ENCODE data around the gene BEND7. TPM values are rescaled to one million over a fixed set of nuclear protein-coding genes. Genes with fewer than 3 reads are reported as not detected.

Gene BEND7
- total RNA-seq, 2 experiments from 2014 or later = not detected

DNA sequence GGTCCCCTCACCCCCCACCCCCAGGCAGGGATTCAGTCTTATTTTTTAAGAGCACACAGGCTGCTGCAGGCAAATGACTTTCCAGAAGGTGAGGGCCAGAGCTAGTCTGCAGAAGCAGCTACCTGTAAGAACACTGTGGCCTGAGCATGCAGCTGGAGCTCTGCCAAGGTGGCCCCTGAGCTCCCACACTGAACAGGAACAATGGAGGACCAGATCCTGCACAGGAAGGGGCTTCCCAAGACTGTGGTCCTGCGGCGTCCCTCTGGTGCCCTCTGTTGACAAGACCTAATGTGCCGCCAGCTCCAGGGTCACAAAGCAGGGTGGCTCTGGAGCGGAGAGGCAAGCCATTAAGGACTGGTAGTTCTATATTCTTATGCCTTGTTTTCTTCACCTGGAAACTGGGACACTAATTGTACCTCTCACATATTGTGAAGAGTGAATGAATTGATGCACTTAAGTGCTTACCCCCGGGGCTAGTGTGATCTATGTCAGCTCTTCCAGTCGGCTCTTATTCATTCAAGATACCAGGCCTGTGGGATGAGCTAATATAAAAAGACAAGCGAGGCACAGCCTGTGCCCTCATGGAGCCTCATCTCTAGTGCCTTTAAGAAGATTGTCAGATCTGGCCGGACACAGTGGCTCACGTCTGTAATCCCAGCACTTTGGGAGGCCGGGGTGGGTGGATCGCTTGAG is 8.0 kb upstream of the BEND7 start:
- ChIA-PET CTCF (interaction anchor here (1.5 kb wide), 1 partner anchor 164 kb away, joined by 5 read pairs; no protein-coding TSS in a partner anchor), POLR2A (no interaction called here)
- no peak overlapping the region for H3K4me3 Mint-ChIP-seq
- H3K27ac Mint-ChIP-seq = no peak overlapping the region
- no peaks in the 10 kb centered on the region for H3K4me1 Mint-ChIP-seq
- H3K27me3 Mint-ChIP-seq = peaks cover 30% of the 10 kb centered on the region
- no peaks in the 10 kb centered on the region for H3K9me3 Mint-ChIP-seq
- no peak for DNase-seq
- no peaks in the 10 kb centered on the region for H3K36me3 Mint-ChIP-seq (ENCODE audit: low read depth)

GRCh38 chr10:13535346-13535745 is 6.5 kb upstream of the BEND7 start:
- Mint-ChIP-seq H3K36me3 (ENCODE audit: low read depth) (no peaks in the 10 kb centered on the region), H3K9me3 (no peaks in the 10 kb centered on the region), H3K4me3 (no peak overlapping the region), H3K27me3 (peaks cover 32% of the 10 kb centered on the region), H3K4me1 (no peaks in the 10 kb centered on the region), H3K27ac (no peak overlapping the region)
- ChIA-PET CTCF (no interaction called here), POLR2A (no interaction called here)
- DNase-seq = no peak

DNA sequence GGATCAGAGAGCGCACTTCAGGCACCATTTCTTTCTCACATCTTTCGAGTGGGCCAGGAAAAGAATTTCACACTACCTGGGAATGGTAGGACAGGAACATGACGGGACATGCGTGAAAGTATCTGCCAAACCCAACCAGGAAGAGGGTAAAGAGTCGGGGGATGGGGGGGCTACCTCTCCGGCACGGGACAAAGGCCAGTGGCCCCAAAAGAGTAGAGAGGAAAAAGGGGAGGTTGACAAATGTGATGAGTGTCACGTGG is 830 bp upstream of the BEND7 start:
- Mint-ChIP-seq H3K4me1 (peaks cover 3% of the 10 kb centered on the region), H3K9me3 (no peaks in the 10 kb centered on the region), H3K4me3 (no peak overlapping the region), H3K27ac (no peak overlapping the region), H3K27me3 (peaks cover 63% of the 10 kb centered on the region), H3K36me3 (ENCODE audit: low read depth) (no peaks in the 10 kb centered on the region)
- ChIA-PET CTCF (no interaction called here), POLR2A (no interaction called here)
- no peak for DNase-seq

DNA sequence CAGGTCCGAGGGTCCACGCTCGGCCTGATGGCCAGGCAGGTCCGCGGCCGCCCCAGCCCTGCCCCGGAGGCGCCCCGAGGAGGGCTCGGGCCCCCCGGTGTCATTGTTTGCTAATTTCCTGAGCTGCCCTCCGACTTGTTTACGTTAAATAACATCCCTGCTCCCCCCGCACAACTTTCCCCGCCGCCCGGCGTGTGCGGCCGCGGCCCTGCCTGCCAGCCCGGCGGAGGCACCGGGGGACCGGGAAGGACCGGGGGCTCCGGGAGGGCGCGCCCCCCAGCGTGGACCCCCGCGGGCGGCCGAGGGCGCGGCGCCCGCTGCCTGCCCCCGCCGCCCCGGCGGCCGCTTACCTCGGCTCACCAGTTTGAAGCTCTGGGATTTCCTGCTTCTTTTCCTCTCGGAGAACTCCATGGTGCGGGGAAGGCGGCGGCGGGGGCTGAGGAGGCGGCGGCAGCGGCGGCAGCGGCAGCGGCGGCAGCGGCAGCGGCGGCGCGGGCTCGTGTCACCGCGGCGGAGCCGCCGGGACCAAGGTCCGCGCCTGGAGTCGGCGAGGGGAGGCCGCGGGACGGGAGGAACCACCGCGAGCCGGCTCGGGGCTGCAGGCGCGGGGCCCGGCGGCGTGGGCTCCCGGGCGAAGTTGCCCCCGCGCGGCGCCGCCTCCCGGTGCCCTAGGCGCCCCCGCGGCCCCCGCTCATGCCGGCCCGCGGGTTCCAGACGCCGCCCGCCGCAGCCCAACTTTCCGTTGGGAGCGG is 515 bp downstream of the BEND7 start:
- peaks cover 3% of the 10 kb centered on the region for H3K4me1 Mint-ChIP-seq
- H3K27me3 Mint-ChIP-seq = peaks cover 66% of the 10 kb centered on the region
- DNase-seq = no peak
- no peak overlapping the region for H3K4me3 Mint-ChIP-seq
- no peak overlapping the region for H3K27ac Mint-ChIP-seq
- POLR2A ChIA-PET = no interaction called here
- H3K9me3 Mint-ChIP-seq = no peaks in the 10 kb centered on the region
- CTCF ChIA-PET = interaction anchor here (0.5 kb wide), 1 partner anchor 94 kb away, joined by 3 read pairs; no protein-coding TSS in a partner anchor
- H3K36me3 Mint-ChIP-seq (ENCODE audit: low read depth) = no peaks in the 10 kb centered on the region

GRCh38 chr10:13527864-13528122 is 1.0 kb downstream of the BEND7 start:
- CTCF ChIA-PET = no interaction called here

GRCh38 chr10:13526948-13527863 is 1.6 kb downstream of the BEND7 start:
- H3K27me3 Mint-ChIP-seq = peaks cover 70% of the 10 kb centered on the region
- POLR2A ChIA-PET = no interaction called here
- H3K27ac Mint-ChIP-seq = no peak overlapping the region
- no peaks in the 10 kb centered on the region for H3K9me3 Mint-ChIP-seq
- no peaks in the 10 kb centered on the region for H3K36me3 Mint-ChIP-seq (ENCODE audit: low read depth)
- peaks cover 3% of the 10 kb centered on the region for H3K4me1 Mint-ChIP-seq
- no peak for DNase-seq
- no peak overlapping the region for H3K4me3 Mint-ChIP-seq
- CTCF ChIA-PET = no interaction called here

More at GRCh38 chr10:13527864-13528122, 1.0 kb downstream of the BEND7 start:
- no peak overlapping the region for H3K4me3 Mint-ChIP-seq
- no peaks in the 10 kb centered on the region for H3K9me3 Mint-ChIP-seq
- H3K27me3 Mint-ChIP-seq = peaks cover 69% of the 10 kb centered on the region
- POLR2A ChIA-PET = no interaction called here
- no peaks in the 10 kb centered on the region for H3K36me3 Mint-ChIP-seq (ENCODE audit: low read depth)
- H3K27ac Mint-ChIP-seq = no peak overlapping the region
- H3K4me1 Mint-ChIP-seq = peaks cover 3% of the 10 kb centered on the region
- no peak for DNase-seq

GRCh38 chr10:13525663-13526062 is 3.2 kb downstream of the BEND7 start:
- H3K27me3 Mint-ChIP-seq = peaks cover 65% of the 10 kb centered on the region
- peaks cover 3% of the 10 kb centered on the region for H3K4me1 Mint-ChIP-seq
- H3K27ac Mint-ChIP-seq = no peak overlapping the region
- ChIA-PET POLR2A (no interaction called here), CTCF (no interaction called here)
- no peaks in the 10 kb centered on the region for H3K36me3 Mint-ChIP-seq (ENCODE audit: low read depth)
- no peak overlapping the region for H3K4me3 Mint-ChIP-seq
- H3K9me3 Mint-ChIP-seq = no peaks in the 10 kb centered on the region
- no peak for DNase-seq

- ChIA-PET POLR2A (no interaction called here), CTCF (no interaction called here)
- no peak overlapping the region for H3K27ac Mint-ChIP-seq
- no peak overlapping the region for H3K4me3 Mint-ChIP-seq
- H3K36me3 Mint-ChIP-seq (ENCODE audit: low read depth) = no peaks in the 10 kb centered on the region
- H3K27me3 Mint-ChIP-seq = peaks cover 35% of the 10 kb centered on the region
- no peaks in the 10 kb centered on the region for H3K4me1 Mint-ChIP-seq
- DNase-seq = no peak
- H3K9me3 Mint-ChIP-seq = no peaks in the 10 kb centered on the region
These were observed 7.8 kb downstream of the BEND7 start for GRCh38 chr10:13521026-13521425.

DNA sequence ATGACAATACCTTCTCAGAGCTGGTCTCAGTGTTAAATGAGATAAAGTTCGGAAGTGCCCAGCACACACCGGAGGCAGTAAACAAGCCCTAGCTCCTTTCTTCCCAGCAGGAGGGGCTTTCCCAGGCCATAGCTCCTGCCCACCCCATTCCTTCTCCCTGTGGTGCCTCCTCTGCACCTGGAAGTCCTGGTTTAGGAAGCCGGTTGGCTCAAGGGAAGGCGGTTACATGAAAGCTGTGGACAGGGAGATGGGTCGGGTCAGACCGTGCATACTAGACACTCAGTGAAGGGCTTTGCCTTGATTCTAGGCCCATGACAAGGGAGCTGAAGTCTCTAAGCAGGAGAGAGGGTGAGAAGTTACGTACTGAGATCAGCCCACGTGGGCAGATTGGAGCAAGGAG is 8.6 kb downstream of the BEND7 start:
- H3K27me3 Mint-ChIP-seq = peaks cover 29% of the 10 kb centered on the region
- CTCF ChIA-PET = no interaction called here
- no peak overlapping the region for H3K4me3 Mint-ChIP-seq

DNA sequence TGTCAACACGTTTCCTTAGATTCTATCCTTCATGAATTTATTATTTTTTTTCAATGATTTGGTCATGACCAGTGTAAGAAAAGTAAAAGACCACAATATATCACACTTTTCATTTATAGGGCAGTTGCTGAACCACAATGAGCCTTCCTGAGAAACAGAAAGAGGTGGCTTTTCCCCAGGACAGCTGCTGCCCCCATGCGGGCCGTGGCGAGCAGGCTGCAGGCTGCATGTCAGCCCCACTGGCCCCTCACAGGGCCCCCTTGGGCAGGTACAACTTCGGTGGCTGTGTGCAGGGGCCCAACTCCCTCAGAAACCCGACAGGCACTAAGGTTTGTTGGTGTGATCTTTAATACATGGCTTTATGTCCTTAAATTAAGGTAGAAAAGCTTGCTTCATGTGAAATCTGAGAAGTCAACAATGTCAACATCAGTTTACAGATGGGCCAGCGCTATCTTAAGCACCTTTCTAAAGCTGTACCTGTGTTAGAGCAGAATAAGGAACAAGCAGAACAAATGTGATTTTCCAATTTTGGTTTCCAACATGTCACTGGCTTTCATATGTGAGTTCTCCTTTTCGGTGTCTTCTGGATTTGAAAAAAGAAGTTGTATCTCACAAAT is 10.6 kb downstream of the BEND7 start:
- Mint-ChIP-seq H3K9me3 (no peaks in the 10 kb centered on the region), H3K27me3 (peaks cover 18% of the 10 kb centered on the region), H3K36me3 (ENCODE audit: low read depth) (no peaks in the 10 kb centered on the region), H3K4me3 (no peak overlapping the region), H3K27ac (no peak overlapping the region), H3K4me1 (no peaks in the 10 kb centered on the region)
- ChIA-PET CTCF (no interaction called here), POLR2A (no interaction called here)
- DNase-seq = no peak

More for the DNA sequence above, 8.6 kb downstream of the BEND7 start:
- H3K9me3 Mint-ChIP-seq = no peaks in the 10 kb centered on the region
- H3K4me1 Mint-ChIP-seq = no peaks in the 10 kb centered on the region
- POLR2A ChIA-PET = no interaction called here
- no peak for DNase-seq
- H3K27ac Mint-ChIP-seq = no peak overlapping the region
- H3K36me3 Mint-ChIP-seq (ENCODE audit: low read depth) = no peaks in the 10 kb centered on the region

- Mint-ChIP-seq H3K4me3 (no peak overlapping the region), H3K36me3 (ENCODE audit: low read depth) (no peaks in the 10 kb centered on the region), H3K9me3 (no peaks in the 10 kb centered on the region), H3K27ac (no peak overlapping the region), H3K27me3 (peaks cover 14% of the 10 kb centered on the region), H3K4me1 (no peaks in the 10 kb centered on the region)
- no peak for DNase-seq
- ChIA-PET CTCF (no interaction called here), POLR2A (no interaction called here)
These were observed 11.1 kb downstream of the BEND7 start for GRCh38 chr10:13517675-13518074.

DNA sequence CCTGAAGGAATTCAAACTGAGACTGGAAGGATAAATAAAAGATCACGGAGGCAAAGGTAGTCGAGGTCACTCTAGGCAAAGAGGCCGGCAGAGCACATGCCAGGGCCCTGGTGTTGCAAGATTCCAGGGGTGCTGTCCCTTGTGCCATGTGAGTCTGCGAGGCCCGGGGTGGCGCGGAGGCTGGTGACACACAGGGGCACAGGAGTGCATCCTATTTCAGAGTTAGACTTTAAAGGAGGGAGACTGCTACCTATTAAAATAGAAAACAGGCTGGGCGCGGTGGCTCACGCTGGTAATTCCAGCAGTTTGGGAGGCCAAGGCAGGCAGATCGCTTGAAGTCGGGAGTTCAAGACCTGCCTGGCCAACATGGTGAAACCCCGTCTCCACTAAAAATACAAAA is 12.6 kb downstream of the BEND7 start:
- Mint-ChIP-seq H3K36me3 (ENCODE audit: low read depth) (no peaks in the 10 kb centered on the region), H3K27ac (no peak overlapping the region), H3K9me3 (no peaks in the 10 kb centered on the region), H3K27me3 (peaks cover 12% of the 10 kb centered on the region), H3K4me3 (no peak overlapping the region), H3K4me1 (no peaks in the 10 kb centered on the region)
- DNase-seq = no peak
- ChIA-PET CTCF (no interaction called here), POLR2A (no interaction called here)

- Mint-ChIP-seq H3K36me3 (ENCODE audit: low read depth) (no peaks in the 10 kb centered on the region), H3K27ac (no peak overlapping the region), H3K27me3 (peaks cover 10% of the 10 kb centered on the region), H3K4me1 (no peaks in the 10 kb centered on the region), H3K4me3 (no peak overlapping the region), H3K9me3 (no peaks in the 10 kb centered on the region)
- no peak for DNase-seq
- ChIA-PET POLR2A (no interaction called here), CTCF (no interaction called here)
These were observed 13.3 kb downstream of the BEND7 start for GRCh38 chr10:13515467-13515866.

Measured in activated CD4-positive, alpha-beta memory T cell treated with anti-CD3 and anti-CD28 coated beads, Interleukin-2, amount 10 ng/mL, durations not matched to agents 7 days and 5 days (primary cell).